HepG2 (cell line): ENCODE measurements around the gene SLC22A23.
A peak's percentile ranks its signal among the peaks of the same experiment; 100 is the strongest.

Experiments
- ATF7 ChIP-seq, 2 experiments: fragments of 450-650 bp in 1 of 2; sonication (generic) in 1 of 2; formaldehyde crosslinking in 1 of 2; IDR thresholded peaks; 2 replicates each; pipeline versions ENCODE4 v1.4.0 to v1.6.1; 2016 to 2020; ENCODE audit warnings: antibody characterized with exemption in 1 of 2, mild to moderate bottlenecking in 1 of 2, missing genetic modification reagents in 1 of 2
- BHLHE40 ChIP-seq: IDR thresholded peaks from 2 replicates; pipeline ENCODE4 v1.6.1; 2011; ENCODE audit warnings: low read length, improper control_type of control experiment
- CTCF ChIP-seq: sonication (generic); formaldehyde crosslinking; IDR thresholded peaks from 2 replicates; pipeline ENCODE4 v1.5.0; 2020; ENCODE audit warnings: mild to moderate bottlenecking, missing genetic modification reagents, moderate library complexity
- EP300 ChIP-seq, 3 experiments: sonication (generic) in 1 of 3; formaldehyde crosslinking in 1 of 3; IDR thresholded peaks; 2 replicates each; pipeline versions ENCODE4 v1.5.1 to v1.6.1; 2011 to 2020; ENCODE audit warnings: low read depth in 2 of 3, low read length in 2 of 3, borderline replicate concordance in 1 of 3, improper control_type of control experiment in 1 of 3, mild to moderate bottlenecking in 1 of 3, missing genetic modification reagents in 1 of 3, moderate library complexity in 1 of 3
- PHF21A ChIP-seq: sonication (generic); formaldehyde crosslinking; IDR thresholded peaks from 2 replicates; pipeline ENCODE4 v1.5.0; 2020; ENCODE audit warnings: mild to moderate bottlenecking, missing genetic modification reagents
- POGK ChIP-seq: sonication (generic); formaldehyde crosslinking; conservative IDR thresholded peaks from 2 replicates; pipeline ENCODE4 v1.8.0; 2022; ENCODE audit warnings: mild to moderate bottlenecking, moderate library complexity, missing genetic modification reagents
- POLR2A ChIP-seq, 2 experiments: IDR thresholded peaks; 2 replicates each; pipeline ENCODE4 v1.6.1; 2011; ENCODE audit warnings: low read depth in 2 of 2, low read length in 2 of 2, mild to moderate bottlenecking in 1 of 2, moderate library complexity in 1 of 2; ENCODE audit not compliant: insufficient read depth in 1 of 2
- TCF7L2 ChIP-seq: IDR thresholded peaks from 2 replicates; pipeline ENCODE4 v1.6.1; 2011; ENCODE audit warnings: mild to moderate bottlenecking, low read depth, low read length, moderate library complexity
- ZFP91 ChIP-seq: sonication (generic); formaldehyde crosslinking; IDR thresholded peaks from 2 replicates; pipeline ENCODE4 v1.9.0; 2022; ENCODE audit warnings: missing genetic modification reagents, mild to moderate bottlenecking, borderline replicate concordance
- ZNF672 ChIP-seq: sonication (generic); formaldehyde crosslinking; IDR thresholded peaks from 2 replicates; pipeline ENCODE4 v1.8.1; 2022; ENCODE audit warnings: missing genetic modification reagents
- ZNF780A ChIP-seq: sonication (generic); formaldehyde crosslinking; IDR thresholded peaks from 2 replicates; pipeline ENCODE4 v1.8.0; 2022; ENCODE audit warnings: mild to moderate bottlenecking, missing genetic modification reagents, moderate library complexity
- TF ChIP-seq, protein P1 (sequence below): sonication (generic); formaldehyde crosslinking; IDR thresholded peaks from 2 replicates; pipeline ENCODE4 v1.4.0; 2020; ENCODE audit warnings: missing genetic modification reagents

GRCh38 chr6:3260772-3261517, 195.9 kb downstream of the SLC22A23 start:
- TF ChIP-seq, protein P1, sequence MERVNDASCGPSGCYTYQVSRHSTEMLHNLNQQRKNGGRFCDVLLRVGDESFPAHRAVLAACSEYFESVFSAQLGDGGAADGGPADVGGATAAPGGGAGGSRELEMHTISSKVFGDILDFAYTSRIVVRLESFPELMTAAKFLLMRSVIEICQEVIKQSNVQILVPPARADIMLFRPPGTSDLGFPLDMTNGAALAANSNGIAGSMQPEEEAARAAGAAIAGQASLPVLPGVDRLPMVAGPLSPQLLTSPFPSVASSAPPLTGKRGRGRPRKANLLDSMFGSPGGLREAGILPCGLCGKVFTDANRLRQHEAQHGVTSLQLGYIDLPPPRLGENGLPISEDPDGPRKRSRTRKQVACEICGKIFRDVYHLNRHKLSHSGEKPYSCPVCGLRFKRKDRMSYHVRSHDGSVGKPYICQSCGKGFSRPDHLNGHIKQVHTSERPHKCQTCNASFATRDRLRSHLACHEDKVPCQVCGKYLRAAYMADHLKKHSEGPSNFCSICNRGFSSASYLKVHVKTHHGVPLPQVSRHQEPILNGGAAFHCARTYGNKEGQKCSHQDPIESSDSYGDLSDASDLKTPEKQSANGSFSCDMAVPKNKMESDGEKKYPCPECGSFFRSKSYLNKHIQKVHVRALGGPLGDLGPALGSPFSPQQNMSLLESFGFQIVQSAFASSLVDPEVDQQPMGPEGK (CRISPR knock-in tag): no peak
- TF ChIP-seq POLR2A (IDR thresholded peaks at IDR 0.05; ENCODE audit: insufficient read depth in 1 of 2, low read depth in 2 of 2, low read length in 2 of 2) (no peak), POGK (CRISPR knock-in tag) (no peak), PHF21A (CRISPR knock-in tag) (no peak), CTCF (CRISPR knock-in tag) (no peak), ZNF780A (CRISPR knock-in tag) (no peak), ZNF672 (CRISPR knock-in tag) (no peak), EP300 (IDR thresholded peaks at IDR 0.05; ENCODE audit: low read depth in 2 of 2, low read length in 2 of 2) (no peak), EP300 (CRISPR knock-in tag; IDR thresholded peaks at IDR 0.05; ENCODE audit: borderline replicate concordance) (no peak), BHLHE40 (no peak), TCF7L2 (no peak), ATF7 (IDR thresholded peaks at IDR 0.05) (no peak), ATF7 (CRISPR knock-in tag; IDR thresholded peaks at IDR 0.05) (no peak), ZFP91 (CRISPR knock-in tag) (peak; percentile 28; the same call in 1 of the 2 replicates)
